GM12878 (cell line): ENCODE results near the gene SMARCAL1.

ENCODE experiments used
- SIN3A ChIP-seq: IDR thresholded peaks from 2 replicates; pipeline ENCODE4 v1.6.1; 2012; ENCODE audit warnings: low read depth, low read length, improper control_type of control experiment
- SMAD5 ChIP-seq: IDR thresholded peaks from 2 replicates; pipeline ENCODE4 v1.6.1; 2016; ENCODE audit warnings: antibody characterized with exemption, low read depth
- SUZ12 ChIP-seq: fragments of 200-600 bp; sonication (generic); IDR thresholded peaks from one replicate; pipeline ENCODE4 v1.6.1; 2018; ENCODE audit warnings: antibody characterized with exemption, mild to moderate bottlenecking; ENCODE audit not compliant: unreplicated experiment
- TARDBP ChIP-seq: IDR thresholded peaks from 2 replicates; pipeline ENCODE4 v1.6.1; 2016; ENCODE audit warnings: borderline replicate concordance
- TF ChIP-seq, protein P1 (sequence below), 3 experiments: IDR thresholded peaks in 2 of 3; conservative IDR thresholded peaks in 1 of 3; 2 replicates each; pipeline ENCODE4 v1.5.1; 2011; ENCODE audit warnings: low read depth in 3 of 3, low read length in 3 of 3, mild to moderate bottlenecking in 3 of 3, control low read depth in 2 of 3, moderate library complexity in 2 of 3, inconsistent platforms in 1 of 3, mixed read lengths in 1 of 3; ENCODE audit not compliant: control insufficient read depth in 2 of 3, insufficient read depth in 1 of 3; ENCODE audit errors: extremely low read depth in 1 of 3
- TF ChIP-seq, protein P2 (sequence below): IDR thresholded peaks from 2 replicates; pipeline ENCODE4 v1.6.1; 2011; ENCODE audit warnings: borderline replicate concordance, low read depth, mild to moderate bottlenecking, moderate library complexity, low read length; ENCODE audit not compliant: insufficient read depth, poor library complexity, severe bottlenecking

DNA sequence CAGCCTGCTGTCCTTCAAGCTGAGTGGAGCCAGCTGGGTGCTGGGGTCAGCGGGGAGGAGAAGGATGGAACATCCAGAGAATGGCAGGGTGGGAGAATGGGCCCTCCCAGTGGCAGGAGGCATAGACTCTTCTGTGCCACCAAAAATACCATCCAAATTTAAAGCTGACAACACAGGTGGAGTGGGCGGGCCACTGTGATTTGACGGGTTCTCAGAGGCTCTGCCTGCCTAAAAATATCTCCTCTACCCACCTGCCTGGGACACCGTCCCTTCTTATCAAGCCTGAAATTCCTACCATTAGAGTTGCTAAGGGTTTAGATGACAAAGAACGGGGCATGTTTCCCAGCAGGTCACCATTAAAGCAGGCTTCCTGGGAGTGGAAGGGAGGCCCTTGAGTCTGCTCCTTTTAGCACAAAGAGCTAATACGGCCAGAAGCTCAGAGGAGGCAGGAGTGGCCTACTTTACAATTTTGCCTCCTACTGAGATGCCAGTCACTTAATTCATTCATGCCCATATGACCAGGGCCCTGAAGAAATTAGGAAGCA, 20.2 kb upstream of the SMARCAL1 start:
- TF ChIP-seq SMAD5 (no peak), SIN3A (no peak), SUZ12 (no peak), TARDBP (no peak)
- TF ChIP-seq, protein P1, sequence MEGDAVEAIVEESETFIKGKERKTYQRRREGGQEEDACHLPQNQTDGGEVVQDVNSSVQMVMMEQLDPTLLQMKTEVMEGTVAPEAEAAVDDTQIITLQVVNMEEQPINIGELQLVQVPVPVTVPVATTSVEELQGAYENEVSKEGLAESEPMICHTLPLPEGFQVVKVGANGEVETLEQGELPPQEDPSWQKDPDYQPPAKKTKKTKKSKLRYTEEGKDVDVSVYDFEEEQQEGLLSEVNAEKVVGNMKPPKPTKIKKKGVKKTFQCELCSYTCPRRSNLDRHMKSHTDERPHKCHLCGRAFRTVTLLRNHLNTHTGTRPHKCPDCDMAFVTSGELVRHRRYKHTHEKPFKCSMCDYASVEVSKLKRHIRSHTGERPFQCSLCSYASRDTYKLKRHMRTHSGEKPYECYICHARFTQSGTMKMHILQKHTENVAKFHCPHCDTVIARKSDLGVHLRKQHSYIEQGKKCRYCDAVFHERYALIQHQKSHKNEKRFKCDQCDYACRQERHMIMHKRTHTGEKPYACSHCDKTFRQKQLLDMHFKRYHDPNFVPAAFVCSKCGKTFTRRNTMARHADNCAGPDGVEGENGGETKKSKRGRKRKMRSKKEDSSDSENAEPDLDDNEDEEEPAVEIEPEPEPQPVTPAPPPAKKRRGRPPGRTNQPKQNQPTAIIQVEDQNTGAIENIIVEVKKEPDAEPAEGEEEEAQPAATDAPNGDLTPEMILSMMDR (IDR thresholded peaks at IDR 0.05 in 2 of 3, conservative IDR thresholded peaks at IDR 0.05 in 1 of 3; ENCODE audit: control insufficient read depth in 2 of 3, extremely low read depth in 1 of 3, insufficient read depth in 1 of 3, low read depth in 3 of 3, low read length in 3 of 3) = no peak
- TF ChIP-seq, protein P2, sequence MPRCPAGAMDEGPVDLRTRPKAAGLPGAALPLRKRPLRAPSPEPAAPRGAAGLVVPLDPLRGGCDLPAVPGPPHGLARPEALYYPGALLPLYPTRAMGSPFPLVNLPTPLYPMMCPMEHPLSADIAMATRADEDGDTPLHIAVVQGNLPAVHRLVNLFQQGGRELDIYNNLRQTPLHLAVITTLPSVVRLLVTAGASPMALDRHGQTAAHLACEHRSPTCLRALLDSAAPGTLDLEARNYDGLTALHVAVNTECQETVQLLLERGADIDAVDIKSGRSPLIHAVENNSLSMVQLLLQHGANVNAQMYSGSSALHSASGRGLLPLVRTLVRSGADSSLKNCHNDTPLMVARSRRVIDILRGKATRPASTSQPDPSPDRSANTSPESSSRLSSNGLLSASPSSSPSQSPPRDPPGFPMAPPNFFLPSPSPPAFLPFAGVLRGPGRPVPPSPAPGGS = no peak
